Jurkat, Clone E6-1 (cell line): ENCODE measurements around the gene EPB42.
"Not testable (repeated sequence)": the region's sequence is repeated elsewhere in the genome, so short reads cannot be mapped to it uniquely, and the experiment has no call there.

Experiments used
- DNase-seq: peaks from one replicate; pipeline ENCODE4 v3.0.0-alpha.2; 2011; ENCODE audit warnings: low read depth, low spot score
- H3K4me3 ChIP-seq: 2 replicates; pipeline ENCODE4 v1.5.1; 2011; ENCODE audit warnings: mild to moderate bottlenecking, low read length, control low read depth, moderate library complexity

Gene EPB42

DNA sequence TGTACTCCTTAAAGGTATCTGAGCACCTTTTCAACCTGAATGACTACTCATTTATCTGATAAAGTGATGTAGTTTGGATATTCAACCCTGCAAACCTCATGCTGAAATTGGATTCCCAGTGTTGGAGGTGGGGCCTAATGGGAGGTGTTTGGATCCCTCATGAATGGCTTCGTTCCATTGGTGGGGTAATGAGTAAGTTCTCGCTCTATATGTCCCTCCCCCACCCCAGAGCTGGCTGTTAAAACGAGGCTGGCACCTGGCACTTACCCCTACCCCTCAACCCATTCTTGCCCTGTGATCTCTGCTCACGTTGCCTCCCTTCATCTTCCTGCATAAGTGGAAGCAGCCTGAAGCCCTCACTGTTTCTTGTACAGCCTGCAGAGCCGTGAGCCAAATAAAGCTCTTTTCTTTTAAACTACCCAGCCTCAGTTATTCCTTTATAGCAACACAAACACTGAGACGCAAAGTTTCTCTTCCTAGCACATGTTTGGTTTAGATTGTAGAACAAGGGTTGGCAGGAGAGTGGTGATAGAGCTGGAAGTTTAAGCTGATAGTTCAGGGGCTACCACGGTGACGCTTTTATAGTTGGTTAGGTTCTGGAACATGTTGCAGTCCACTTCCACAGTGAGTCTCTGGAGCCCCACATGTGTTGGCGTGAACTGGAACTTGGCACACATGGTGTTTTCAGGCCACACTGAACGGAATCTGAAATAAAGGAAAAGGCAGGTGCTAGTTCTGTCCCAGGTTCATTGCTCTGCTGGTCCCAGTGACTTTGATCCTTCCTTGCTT, 23.9 kb downstream of the EPB42 start:
- no peak overlapping the region for H3K4me3 ChIP-seq
- DNase-seq: no peak

DNA sequence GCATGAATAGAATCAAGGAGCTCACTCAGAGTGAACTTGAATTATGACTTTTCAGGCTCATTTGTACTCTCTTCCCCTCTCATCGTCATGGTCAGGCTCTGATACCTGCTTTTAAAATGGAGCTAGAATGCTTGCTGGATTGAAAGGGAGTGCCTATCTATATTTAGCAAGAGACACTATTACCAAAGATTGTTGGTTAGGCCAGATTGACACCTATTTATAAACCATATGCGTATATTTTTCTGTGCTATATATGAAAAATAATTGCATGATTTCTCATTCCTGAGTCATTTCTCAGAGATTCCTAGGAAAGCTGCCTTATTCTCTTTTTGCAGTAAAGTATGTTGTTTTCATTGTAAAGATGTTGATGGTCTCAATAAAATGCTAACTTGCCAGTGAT, 26.0 kb downstream of the EPB42 start:
- no peak overlapping the region for H3K4me3 ChIP-seq
- DNase-seq: no peak

DNA sequence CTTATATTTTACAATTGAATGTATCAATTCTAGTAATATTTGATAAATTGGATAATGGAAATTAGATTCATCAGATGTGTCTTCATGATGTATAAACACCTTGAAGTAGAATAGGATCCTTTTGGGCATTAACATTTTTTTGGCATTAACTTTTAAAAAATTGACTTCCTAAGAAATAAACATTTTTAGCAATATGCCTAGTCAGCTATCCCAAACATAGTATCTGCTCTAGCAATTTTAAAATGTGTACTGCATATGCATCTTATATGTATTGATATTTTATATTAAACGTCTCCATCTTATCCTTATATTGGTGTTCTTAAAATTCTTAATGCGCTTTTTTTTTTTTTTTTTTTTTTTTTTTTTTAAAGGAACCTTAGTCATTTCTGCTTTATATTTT, 27.1 kb downstream of the EPB42 start:
- no peak overlapping the region for H3K4me3 ChIP-seq
- no peak for DNase-seq

DNA sequence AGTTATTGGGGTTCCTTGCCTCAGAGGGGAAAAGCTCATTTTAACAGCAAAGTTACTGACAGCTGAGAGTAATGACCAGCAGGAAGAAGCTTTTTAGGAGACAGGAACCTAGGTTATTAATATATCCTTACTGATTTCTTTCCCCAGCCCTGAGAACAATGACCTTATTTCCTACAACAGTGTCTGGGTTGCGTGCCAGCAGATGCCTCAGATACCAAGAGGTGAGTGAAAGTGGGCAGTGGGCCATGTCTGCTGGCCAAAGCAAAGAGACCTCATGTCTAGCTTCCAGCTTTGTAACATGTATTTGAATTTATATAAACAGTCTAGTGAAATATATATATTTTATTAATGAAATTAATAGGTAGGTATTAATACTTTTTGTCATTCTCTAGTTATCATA, 30.6 kb downstream of the EPB42 start:
- H3K4me3 ChIP-seq: no peak overlapping the region
- DNase-seq: no peak

DNA sequence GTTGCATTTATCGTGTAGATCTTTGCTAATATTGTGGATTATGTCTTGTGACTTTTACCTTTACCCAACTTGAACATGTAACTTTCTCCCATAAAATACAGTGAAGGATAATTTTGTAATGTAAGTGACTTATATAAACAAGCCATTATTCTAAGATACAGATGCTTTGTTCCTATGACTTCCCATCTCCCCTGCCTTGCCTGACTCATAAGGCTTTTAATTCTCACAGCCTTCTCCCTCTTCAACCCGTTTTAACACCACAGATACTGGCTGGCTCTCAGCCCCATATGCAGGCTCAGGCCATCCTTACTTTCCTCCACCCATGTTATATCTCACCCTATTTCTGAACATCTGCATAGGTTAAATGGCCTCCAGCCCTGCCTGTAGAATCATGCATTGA, 31.5 kb downstream of the EPB42 start:
- no peak for DNase-seq
- H3K4me3 ChIP-seq: no peak overlapping the region

DNA sequence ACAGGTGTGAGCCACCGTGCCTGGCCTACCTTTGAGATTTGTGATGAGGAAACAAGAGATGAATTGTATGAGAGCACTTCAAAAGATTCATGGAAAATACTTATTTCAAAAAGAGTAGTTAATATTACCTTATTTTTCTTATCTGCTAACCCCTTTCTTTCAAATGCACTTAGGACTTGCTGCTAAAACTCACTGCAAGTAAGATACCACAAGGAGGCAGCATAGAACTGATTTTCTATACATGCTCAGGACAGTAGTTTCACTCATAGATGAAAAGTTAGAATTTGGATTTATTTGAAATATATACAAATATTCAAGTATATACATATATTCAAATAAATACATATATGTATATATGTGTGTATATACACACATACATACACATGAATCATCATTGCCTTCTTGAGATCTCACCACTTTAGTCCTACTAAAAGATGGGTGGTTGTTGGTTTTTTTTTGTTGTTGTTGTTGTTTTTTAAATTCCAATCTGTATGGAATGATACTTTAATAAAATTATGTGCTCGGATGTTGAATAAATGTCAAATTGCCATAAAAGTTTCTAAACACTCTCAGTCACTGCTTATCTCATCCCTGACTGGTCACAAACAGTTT, 33.2 kb downstream of the EPB42 start:
- DNase-seq: peak; percentile 51
- H3K4me3 ChIP-seq: no peak overlapping the region

DNA sequence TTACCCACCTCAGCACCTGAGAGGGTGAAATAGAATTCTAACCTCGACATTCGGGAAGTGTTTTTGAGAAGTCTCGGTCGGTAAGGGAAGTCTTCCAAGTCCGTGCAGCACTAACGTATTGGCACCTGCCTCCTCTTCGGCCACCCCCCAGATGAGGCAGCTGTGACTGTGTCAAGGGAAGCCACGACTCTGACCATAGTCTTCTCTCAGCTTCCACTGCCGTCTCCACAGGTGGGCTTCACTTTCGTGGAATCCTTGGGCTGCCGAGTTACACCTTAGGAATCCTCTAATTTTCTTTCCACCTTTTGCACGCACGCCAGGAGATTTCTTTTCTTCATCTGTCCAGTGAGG, 34.8 kb downstream of the EPB42 start:
- no peak for DNase-seq
- H3K4me3 ChIP-seq: peak overlapping the region; percentile 70

DNA sequence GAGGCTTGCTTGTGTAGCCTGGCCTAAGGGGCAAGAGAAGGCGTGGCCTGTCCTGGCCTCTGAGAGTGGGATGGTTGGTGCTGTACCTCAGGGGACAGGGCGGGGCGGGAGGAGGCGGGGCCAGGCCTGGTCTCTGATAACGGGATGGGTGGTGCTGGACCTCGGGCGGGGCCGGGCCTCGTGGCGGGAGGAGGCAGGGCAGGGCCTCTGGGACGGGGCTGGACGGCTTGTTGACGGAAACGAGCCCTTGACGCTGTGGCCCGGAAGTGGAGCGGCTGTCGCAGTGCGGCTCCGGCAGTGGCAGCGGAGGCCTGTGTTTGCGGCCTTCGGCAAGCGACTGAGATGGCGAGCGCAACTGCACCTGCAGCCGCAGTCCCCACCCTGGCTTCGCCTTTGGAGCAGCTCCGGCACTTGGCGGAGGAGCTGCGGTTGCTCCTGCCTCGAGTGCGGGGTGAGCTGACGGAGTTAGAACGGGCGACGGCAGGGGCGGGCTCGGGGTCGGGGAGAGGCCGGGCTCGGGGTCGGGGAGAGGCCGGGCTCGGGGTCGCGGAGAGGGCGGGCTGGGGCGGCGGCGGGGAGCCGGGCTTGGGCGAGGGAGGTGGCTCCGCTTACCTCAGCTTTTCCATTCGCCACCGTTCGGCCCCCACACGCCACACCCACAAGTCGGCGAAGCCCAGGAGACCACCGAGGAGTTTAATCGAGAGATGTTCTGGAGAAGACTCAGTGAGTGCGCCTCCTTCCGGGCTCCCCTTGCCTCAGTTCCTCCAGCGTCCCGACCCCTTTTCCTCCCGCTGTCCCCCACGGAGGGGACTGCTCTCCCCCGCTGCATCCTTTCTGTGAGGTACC, 35.4 kb downstream of the EPB42 start, which contains the start of gene CCNDBP1:
TSS of gene CCNDBP1 (plus strand) at position 247 of the 846 bp plus-strand sequence. CDS start at position 343, 96 bp downstream.
- peak; percentile 60 for DNase-seq
- peak within 1 kb of the TSS; percentile 70 for H3K4me3 ChIP-seq

DNA sequence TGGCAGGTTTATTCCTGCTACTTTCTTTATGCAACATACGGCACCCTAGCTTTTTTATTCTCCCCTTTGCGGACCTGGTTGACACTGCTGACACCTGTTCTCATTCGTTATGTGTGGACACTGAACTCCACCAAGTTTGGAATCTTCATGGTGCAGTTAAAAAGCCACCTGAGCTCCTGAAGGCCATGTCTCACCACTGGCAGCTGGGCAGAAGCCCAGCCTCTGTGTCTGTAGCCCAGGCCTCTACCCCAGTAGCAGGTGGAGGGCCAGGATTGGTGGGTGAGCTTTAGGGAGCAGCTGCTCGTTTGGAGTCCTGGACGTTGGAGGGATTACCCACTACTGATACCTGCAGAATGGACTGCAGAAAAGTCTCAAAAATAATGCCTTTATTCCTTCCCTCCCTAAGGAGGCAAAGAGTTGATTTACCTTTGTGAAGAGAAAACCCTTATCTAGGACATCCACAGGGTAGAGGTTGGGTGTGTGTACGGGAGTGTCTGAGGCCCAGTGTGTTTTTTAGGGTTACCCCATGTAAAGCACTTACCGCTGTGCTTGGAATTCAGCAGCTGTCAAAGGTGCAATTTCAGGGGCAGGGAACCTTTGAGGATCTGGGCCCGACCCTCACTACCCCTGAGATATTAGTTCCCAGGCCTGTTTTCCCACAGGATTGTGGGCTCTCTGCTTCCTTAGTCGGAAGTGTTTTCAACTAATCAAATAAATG, 36.3 kb downstream of the EPB42 start:
- no peak for DNase-seq
- H3K4me3 ChIP-seq: peak overlapping the region; percentile 70

DNA sequence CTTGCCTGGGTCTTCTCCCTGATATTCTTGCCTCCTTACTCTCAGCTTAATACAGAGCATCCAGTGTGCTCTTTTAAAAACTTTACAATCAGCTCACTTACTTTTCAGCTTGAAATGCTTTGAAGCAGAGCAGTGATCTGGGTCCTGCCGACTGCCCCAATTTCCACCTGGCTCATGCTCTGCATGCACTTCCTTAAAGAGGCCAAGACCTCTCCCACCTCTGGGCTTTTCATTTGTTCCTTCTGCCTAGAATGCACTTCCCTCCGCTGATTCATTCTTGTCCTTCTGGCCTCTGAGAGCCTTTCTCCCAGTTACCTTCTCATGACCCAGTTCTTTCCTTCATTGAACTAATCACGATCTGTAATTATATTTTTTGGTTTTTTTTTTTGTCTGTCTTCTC, 37.5 kb downstream of the EPB42 start:
- DNase-seq: no peak

DNA sequence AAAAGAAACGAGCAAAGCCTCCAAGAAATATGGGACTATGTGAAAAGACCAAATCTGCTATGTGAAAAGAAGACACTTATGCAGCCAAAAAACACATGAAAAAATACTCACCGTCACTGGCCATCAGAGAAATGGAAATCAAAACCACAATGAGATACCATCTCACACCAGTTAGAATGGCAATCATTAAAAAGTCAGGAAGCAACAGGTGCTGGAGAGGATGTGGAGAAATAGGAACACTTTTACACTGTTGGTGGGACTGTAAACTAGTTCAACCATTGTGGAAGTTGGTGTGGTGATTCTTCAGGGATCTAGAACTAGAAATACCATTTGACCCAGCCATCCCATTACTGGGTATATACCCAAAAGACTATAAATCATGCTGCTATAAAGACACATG, 43.7 kb downstream of the EPB42 start:
- not testable (repeated sequence) for DNase-seq, H3K4me3 ChIP-seq

More for the DNA sequence above, 37.5 kb downstream of the EPB42 start:
- no peak overlapping the region for H3K4me3 ChIP-seq

DNA sequence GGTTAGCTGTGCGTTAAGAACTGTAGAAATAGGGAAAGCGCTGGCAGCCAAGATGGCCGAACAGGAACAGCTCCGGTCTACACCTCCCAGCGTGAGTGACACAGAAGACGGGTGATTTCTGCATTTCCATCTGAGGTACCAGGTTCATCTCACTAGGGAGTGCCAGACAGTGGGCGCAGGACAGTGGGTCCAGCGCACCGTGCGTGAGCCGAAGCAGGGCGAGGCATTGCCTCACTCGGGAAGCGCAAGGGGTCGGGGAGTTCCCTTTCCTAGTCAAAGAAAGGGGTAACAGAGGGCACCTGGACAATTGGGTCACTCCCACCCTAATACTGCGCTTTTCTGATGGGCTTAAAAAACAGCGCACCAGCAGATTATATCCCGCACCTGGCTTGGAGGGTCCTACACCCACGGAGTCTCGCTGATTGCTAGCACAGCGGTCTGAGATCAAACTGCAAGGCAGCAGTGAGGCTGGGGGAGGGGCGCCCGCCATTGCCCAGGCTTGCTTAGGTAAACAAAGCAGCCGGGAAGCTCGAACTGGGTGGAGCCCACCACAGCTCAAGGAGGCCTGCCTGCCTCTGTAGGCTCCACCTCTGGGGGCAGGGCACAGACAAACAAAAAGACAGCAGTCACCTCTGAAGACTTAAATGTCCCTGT, 45.0 kb downstream of the EPB42 start:
- not testable (repeated sequence) for DNase-seq

DNA sequence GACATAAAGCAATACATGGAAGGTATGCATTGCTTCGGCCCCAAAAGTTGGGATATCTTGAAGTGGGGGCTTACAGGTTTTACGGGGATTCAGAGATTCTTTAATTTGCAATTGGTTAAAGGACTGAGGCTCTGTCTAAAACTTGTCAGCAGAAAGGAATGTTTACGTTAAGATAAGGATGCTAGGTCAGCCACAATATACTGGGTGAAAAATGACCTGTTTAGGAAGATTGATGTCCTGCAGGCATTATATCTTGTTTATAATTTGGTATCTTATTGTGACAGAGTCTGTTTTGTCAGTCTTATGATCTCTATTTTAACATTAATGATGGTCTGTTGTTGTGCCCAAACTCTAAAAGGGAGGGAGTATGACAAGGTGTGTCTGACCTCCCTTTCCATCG, 50.9 kb downstream of the EPB42 start:
- H3K4me3 ChIP-seq: no peak overlapping the region
- DNase-seq: no peak

More for the DNA sequence above, 45.0 kb downstream of the EPB42 start:
- H3K4me3 ChIP-seq: not testable (repeated sequence)

DNA sequence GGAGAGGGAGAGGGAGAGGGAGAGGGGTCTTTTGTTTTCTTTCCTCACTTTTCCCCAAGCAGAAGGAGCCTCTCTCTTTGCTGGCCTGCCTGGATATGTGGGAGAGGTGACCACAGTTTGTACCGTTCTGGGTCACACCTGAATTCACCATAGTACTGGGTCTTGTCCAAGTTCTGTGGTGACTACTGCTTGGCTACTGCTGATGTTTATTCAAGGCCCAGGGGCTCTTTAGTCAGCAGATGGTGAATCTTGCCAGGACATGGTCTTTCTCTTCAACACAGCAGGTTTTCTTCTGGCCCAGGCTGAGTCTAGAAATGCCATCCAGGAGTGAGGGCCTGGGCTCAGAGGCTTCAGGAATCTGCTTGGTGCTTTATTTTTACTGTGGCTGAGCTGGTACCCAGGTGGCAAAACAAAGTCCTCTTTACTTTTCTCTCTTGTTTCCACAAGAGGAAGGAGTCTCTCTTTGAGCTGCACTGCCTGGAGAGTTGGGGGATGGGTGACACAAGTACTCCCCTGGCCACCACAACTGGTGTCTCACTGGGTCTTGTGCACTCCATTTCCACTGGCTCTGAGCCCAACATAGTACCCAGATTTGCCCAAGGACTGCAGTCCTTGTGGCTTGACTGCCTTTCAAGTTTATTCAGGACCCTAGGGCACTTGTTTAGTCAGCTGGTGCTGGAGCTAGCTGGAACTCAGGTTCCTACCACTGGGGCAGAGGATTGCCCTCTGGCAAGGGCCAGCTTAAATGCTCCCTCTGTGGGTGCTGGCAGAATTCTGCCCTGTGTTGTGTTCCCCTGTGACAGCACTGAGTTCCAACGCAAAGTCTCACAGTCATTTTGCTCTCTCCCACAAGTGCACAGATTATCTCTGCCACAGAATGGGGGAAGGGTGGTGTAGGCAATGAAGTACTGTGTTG, 52.4 kb downstream of the EPB42 start:
- H3K4me3 ChIP-seq: no peak overlapping the region
- DNase-seq: no peak

DNA sequence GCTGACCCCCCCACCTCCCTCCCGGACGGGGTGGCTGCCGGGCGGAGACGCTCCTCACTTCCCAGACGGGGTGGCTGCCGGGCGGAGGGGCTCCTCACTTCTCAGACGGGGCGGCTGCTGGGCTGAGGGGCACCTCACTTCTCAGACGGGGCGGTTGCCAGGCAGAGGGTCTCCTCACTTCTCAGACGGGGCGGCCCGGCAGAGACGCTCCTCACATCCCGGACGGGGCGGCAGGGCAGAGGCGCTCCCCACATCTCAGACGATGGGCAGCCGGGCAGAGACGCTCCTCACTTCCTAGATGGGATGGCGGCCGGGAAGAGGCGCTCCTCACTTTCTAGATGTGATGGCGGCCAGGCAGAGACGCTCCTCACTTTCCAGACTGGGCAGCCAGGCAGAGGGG, 53.6 kb downstream of the EPB42 start:
- not testable (repeated sequence) for H3K4me3 ChIP-seq, DNase-seq

DNA sequence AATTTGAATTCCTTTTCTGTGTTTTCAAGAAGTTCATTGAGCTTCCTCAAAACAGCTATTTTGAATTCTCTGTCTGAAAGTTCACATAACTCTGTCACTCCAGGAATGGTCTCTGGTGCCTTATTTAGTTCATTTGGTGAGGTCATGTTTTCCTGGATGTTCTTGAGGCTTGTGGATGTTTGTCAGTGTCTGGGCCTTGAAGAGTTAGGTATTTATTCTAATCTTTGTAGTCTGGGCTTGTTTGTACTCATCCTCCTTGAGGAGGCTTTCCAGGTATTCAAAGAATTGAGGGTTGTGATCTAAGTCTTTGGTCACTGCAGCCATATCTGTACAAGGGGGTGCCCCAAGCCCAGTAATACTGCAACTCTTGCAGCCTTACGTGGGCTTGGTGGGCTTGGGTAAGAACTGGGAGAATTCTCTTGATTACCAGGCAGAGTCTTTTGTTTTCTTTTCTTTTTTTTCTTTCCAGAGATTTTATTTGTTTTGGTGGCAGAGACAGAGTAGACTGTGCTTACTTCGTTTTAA, 55.0 kb downstream of the EPB42 start:
- H3K4me3 ChIP-seq: no peak overlapping the region
- DNase-seq: no peak

DNA sequence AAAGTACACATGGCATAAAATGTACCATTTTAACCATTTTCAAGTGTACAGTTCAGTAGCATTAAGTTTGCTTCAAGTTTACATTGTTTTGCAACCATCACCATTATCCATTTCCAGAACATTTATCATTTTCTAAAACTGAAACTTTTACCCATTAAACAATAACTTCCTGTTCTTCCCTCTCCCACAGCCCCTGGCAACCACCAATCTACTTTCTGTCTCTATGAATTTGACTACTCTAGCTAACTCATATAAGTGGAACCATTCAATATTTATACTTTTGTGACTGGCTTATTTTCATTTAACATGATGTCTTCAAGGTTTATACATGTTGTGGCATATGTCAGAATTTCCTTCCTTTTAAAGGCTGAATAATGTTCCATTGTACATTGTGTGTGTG, 67.5 kb downstream of the EPB42 start:
- no peak for DNase-seq
- H3K4me3 ChIP-seq: no peak overlapping the region

DNA sequence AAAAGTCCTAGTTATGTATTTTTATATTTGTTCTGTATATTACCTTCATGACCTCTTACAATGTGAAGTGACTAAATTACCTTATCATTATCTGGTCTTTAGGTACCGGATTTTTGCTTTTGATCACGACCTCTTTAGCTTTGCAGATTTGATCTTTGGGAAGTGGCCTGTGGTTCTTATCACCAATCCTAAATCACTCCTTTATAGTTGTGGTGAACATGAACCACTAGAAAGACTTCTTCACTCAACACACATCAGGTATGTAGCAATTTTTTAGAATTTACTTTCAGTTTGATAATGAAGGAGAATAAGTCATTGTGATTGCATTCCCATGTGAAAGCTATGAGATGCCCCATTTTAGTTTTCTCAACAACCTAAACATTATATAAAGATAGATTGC, 69.1 kb downstream of the EPB42 start:
- DNase-seq: peak; percentile 93

More for the DNA sequence above, 69.1 kb downstream of the EPB42 start:
- no peak overlapping the region for H3K4me3 ChIP-seq
